ENCODE data around the gene MINDY2. TPM values are rescaled to one million over a fixed set of nuclear protein-coding genes. Genes with fewer than 3 reads are reported as not detected.

MINDY2 gene
- polyA plus RNA-seq, 1 experiment, result 7.8 TPM

DNA sequence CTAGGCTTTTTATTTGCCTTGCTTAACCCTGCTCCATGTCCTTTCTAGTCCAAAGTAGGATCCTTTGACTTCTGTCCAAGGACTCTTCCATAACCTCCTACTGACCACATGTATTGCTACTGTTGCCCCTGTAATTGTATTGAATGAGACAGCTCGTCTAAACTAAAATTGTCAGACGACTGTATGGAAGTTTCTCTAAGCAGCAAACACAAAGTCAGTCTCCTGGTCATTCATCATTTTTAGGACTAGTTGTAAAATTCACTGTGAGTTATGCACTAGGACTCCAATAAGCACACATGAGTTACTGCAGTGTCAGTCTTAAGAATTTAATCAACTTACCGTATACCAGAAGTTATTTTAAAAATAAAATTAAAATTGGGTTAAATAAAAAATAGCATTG, 129.5 kb downstream of the MINDY2 start:
- no peak for DNase-seq (ENCODE audit: low read depth)
- Histone ChIP-seq H3K4me3 (ENCODE audit: low read depth, low read length) (no peak overlapping the region), H3K27me3 (ENCODE audit: control insufficient read depth, insufficient read depth, low read length) (no peaks in the 10 kb centered on the region), H3K36me3 (ENCODE audit: control insufficient read depth, insufficient read depth, low read length) (peaks cover 11% of the 10 kb centered on the region)
- ChIA-PET POLR2A (no interaction called here), CTCF (interaction anchor here (1.0 to 1.2 kb wide), 2 partner anchors 10 to 35 kb away, joined by 3 read pairs; no protein-coding TSS in a partner anchor)
- TF ChIP-seq, protein P1, sequence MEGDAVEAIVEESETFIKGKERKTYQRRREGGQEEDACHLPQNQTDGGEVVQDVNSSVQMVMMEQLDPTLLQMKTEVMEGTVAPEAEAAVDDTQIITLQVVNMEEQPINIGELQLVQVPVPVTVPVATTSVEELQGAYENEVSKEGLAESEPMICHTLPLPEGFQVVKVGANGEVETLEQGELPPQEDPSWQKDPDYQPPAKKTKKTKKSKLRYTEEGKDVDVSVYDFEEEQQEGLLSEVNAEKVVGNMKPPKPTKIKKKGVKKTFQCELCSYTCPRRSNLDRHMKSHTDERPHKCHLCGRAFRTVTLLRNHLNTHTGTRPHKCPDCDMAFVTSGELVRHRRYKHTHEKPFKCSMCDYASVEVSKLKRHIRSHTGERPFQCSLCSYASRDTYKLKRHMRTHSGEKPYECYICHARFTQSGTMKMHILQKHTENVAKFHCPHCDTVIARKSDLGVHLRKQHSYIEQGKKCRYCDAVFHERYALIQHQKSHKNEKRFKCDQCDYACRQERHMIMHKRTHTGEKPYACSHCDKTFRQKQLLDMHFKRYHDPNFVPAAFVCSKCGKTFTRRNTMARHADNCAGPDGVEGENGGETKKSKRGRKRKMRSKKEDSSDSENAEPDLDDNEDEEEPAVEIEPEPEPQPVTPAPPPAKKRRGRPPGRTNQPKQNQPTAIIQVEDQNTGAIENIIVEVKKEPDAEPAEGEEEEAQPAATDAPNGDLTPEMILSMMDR (IDR thresholded peaks at IDR 0.05; ENCODE audit: insufficient read depth, low read depth, low read length), result no peak

DNA sequence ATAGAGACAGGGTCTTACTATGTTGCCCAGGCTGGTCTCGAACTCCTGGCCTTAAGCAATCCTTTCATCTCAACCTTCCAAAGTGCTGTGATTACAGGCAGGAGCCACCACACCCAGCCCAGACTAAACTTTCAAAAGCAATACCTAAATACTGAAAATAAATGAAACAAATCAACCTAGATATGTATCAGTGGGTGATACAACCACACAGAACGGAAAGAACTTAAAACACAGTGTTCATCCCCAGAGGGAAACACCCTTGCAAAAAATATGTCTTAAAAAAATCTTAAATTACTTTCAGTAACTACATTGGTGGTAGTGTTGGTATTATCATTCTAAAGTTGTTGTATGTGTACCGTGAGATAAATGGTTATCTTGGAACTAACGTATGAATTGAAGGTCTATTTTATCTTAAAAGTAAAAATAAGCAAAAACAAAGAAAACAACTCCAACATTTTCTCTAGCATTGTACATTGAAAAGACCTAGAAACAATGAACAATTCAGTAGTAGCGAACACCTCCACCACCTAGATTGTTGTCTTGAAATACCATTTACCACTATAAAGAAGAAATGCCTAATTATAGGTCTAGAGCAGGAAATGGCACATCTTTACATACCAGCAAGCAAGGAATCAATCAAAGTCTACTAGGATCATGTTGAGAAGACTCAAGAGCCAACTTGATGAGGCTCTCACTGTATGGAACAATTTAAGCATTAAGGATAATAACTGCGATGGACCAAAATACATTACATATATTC, 137.6 kb downstream of the MINDY2 start:
- ChIA-PET POLR2A (no interaction called here), CTCF (no interaction called here)
- DNase-seq (ENCODE audit: low read depth), result no peak
- Histone ChIP-seq H3K36me3 (ENCODE audit: control insufficient read depth, insufficient read depth, low read length) (peaks cover 5% of the 10 kb centered on the region), H3K27me3 (ENCODE audit: control insufficient read depth, insufficient read depth, low read length) (no peaks in the 10 kb centered on the region), H3K4me3 (ENCODE audit: low read depth, low read length) (no peak overlapping the region)
- TF ChIP-seq, protein P1 (IDR thresholded peaks at IDR 0.05; ENCODE audit: insufficient read depth, low read depth, low read length), result no peak

DNA sequence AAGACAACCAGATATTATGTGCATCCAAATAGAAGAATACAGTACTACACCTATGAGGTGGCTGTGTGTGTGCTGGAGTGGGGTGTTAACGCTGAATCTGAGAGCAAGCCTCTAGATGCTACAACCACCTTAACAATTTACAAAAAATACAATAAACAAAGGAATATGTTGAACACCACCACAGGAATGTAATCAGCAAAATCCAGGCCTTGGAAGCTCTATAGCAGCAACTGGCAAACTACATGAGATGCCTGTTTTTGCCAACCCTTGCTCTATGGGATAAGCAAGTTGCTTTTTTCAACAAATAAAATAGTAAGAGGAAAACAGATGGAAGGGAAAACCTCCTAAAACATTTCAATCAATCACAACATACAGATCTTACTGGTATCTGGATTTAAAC, 138.5 kb downstream of the MINDY2 start:
- no peak for DNase-seq (ENCODE audit: low read depth)
- CTCF ChIA-PET, result no interaction called here
- POLR2A ChIA-PET, result no interaction called here
- TF ChIP-seq, protein P1 (IDR thresholded peaks at IDR 0.05; ENCODE audit: insufficient read depth, low read depth, low read length), result no peak
- Histone ChIP-seq H3K27me3 (ENCODE audit: control insufficient read depth, insufficient read depth, low read length) (no peaks in the 10 kb centered on the region), H3K36me3 (ENCODE audit: control insufficient read depth, insufficient read depth, low read length) (peaks cover 4% of the 10 kb centered on the region; the same call in 1 of the 2 replicates), H3K4me3 (ENCODE audit: low read depth, low read length) (no peak overlapping the region)

DNA sequence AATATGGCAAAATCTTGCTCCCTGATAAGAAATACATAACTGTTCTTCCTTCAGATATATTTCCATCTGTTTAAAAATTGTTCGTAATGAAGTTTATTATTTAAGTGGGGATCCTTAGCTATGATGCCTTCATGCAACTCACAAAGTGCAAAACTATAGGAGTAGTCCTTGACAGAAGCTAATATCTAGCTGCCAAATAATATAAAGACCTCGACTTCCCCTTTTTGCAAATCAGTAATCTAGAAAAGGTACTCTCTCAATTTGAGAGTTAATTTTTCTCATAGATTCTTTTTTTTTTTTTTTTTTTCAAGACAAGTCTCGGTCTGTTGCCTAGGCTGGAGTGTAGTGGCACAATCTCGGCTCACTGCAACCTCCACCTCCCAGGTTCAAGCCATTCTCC, 139.4 kb downstream of the MINDY2 start:
- TF ChIP-seq, protein P1 (IDR thresholded peaks at IDR 0.05; ENCODE audit: insufficient read depth, low read depth, low read length), result no peak
- no peak for DNase-seq (ENCODE audit: low read depth)
- H3K4me3 ChIP-seq (ENCODE audit: low read depth, low read length), result no peak overlapping the region
- ChIA-PET POLR2A (no interaction called here), CTCF (no interaction called here)
- H3K27me3 ChIP-seq (ENCODE audit: control insufficient read depth, insufficient read depth, low read length), result no peaks in the 10 kb centered on the region
- peaks cover 4% of the 10 kb centered on the region; the same call in 1 of the 2 replicates for H3K36me3 ChIP-seq (ENCODE audit: control insufficient read depth, insufficient read depth, low read length)

Small RNA genes lying within 50 kb of the gene (small RNA-seq; reads per million reads assigned to genes)
- not detected for gene RF00012 (ENCODE audit: insufficient read length, low read depth, low replicate concordance)
- not detected for gene ZNF444P1 (ENCODE audit: insufficient read length, low read depth, low replicate concordance)

Other genes starting within 250 kb of the MINDY2 start
- gene ADAM10, start 21.6 kb upstream of the MINDY2 start, polyA plus RNA-seq (2011; rRNA removed), result 106 and 142 TPM in 2 replicates
- 14.3 and 25.5 TPM in 2 replicates for gene SLTM, start 162.4 kb downstream of the MINDY2 start, polyA plus RNA-seq (2011; rRNA removed)
- gene RNF111, start 216.4 kb downstream of the MINDY2 start, polyA plus RNA-seq (2011; rRNA removed), result 21.6 and 28.7 TPM in 2 replicates